HG03521 (cell line): ENCODE results near the gene SGO1.

Source experiments
- ATAC-seq: cut with Tn5 transposase; IDR thresholded peaks from one replicate; pipeline ENCODE4 v1.9.1; 2021; ENCODE audit warnings: mild to moderate bottlenecking, moderate library complexity; ENCODE audit not compliant: unreplicated experiment

Gene SGO1

DNA sequence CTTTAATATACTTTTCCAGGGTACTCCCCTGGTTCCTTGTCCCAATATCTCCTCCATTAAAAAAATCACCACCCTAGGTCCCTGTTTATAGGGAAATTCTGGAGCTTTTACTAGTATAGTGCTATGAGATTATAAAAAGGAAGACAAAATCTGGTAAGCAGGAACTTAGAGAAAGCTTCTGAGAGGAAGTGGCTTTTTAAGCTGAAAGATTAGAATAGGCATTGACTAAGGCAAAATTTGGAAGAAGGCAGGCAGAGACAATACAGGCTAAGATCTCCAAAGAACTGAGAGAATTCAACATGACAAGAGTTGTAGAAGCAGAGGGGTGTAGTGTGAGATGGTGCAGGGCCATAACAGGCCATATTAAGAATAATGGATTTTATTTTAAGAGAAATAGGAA, 25.8 kb downstream of the SGO1 start:
- ATAC-seq: no peak

DNA sequence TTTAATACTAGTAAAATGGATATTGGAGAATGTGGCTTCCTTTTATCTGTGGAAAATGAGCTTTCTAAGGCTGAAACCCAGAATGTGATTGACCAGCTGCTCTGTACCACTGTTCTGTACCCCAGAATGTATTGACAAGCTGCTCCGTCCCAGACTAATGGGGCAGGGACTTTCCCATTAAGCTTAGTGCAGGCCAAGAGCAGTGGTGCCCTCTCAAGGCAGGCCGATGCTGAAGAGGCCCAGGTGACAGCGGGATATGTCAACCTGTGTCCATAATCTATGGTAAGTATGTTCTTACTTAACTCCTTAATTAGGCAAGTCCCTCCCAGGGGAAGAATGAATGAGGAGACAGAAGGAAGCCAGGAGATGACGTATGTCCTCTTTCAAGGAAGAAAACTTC, 31.1 kb downstream of the SGO1 start:
- ATAC-seq: no peak

DNA sequence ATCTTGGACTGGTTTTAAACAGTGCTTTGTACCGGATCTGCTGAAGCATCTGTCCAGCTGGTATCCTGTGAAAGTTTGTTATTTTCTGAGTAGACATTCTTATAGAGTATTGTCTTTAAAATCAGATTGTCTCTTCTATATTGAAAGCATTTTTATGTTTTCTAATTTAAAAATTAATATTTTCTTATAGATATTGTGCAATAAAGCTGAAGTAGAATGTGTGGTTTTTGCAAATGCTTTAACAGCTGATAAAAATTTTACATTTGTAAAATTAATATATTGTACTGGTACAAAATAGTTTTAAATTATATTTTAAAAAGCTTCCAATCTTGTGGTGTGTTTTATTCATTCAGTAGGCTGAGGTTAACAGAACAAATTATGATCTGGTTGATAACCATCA, 31.9 kb downstream of the SGO1 start:
- no peak for ATAC-seq

DNA sequence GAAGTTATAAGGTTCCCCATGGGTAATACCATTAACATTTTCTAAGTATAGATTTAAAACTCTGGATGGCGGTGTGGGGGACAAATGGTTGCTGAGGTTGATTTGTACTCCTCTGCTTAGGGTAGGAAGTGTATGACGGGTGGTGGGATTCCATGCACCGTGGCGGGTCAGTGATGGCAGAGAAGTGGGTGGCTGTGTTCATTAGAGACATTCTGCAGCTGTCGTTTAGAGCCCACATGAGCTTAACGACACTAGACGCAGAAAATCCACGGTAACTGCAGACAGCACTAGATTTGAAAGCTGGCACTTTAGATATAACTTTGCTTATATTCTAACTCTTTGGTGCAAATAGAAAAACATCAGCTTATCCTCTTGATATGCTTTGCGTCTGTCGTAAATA, 37.5 kb downstream of the SGO1 start:
- no peak for ATAC-seq

DNA sequence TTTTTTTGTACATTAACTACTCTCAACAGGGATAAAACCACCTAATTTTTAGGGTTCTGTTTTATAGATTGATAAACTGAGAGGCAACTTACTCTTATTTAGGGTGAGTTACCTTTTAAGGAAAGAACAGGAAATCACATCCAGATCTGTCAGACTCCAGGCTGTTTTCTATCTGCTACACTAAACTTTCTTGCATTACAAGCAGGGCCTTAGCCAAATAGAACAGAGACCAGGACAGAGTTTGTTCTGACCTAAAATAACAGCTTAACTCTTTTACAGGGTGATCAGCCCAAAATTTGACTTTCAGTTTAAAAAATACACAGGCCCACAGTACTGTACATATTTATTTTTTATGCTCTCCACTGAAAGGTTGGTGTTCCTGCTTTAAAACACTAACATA, 38.6 kb downstream of the SGO1 start:
- ATAC-seq: no peak

DNA sequence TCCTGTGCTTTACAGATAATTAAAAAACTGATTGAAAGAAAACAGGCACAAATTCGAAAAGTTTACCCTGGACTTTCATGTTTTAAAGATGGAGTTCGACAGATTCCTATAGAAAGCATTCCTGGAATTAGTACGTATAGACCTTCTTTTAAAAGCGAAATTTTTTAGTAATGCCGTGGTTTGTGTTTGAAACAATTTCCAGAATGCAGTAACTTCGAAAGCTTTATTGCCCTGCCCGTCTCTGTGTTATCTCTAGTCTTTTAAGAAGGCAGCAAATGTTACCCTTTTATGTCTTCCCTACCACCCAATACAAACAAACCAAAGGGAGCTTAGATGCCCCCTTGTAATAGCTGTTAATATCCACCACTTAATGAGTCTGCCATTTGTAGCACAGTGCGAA, 39.7 kb downstream of the SGO1 start:
- no peak for ATAC-seq

DNA sequence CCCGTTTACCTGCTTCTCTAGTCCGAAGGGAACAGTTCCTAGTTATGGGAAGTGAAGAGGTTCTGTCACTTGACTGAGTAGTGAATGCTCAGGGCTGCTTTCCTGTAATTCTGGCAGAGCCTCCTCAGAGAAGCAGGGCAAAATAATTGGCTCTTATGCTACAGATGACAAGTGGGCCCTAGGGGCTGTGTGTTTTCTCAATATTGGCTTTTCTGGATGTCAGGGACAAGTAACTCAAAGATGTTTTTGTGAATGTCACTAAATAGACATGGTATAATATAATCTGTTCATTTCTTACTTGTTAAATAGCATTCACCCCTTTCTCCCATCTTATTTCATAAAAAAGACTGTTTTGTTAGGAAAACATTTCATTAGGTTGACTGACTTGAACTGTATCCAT, 40.1 kb downstream of the SGO1 start:
- ATAC-seq: no peak

DNA sequence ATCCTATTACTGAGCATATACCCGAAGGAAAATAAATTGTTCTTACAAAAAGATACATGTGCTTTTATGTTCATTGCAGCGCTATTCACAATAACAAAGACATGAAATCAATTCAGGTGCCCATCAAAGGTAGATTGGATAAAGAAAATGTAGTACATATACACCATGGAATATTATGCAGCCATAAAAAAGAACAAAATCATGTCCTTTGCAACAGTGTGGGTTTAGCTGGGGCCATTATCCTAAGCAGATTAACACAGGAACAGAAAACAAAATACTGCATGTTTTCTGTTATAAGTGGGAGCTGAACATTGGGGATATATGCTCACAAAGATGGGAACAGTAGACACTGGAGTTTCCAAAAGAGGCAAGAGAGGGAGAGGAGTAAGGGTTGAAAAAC, 42.5 kb downstream of the SGO1 start:
- no peak for ATAC-seq

DNA sequence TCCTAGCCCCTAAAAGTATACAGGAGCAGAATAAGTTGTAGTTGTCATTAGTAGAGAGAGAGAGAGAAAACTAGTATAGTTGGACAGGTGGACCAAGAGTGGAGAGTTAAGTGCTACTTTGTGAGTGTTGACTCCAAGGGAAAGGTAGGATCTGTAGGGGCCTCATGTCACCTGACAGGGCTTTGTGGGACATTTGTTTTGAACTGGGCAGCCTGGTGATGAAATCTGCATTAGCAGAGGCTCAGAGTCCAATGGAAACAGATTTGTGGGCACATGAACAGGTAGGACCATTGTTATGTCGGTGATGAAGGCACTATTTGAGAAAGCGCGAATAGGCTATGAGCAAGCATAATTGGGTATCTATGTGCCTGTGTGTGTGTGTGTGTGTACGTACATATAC, 43.5 kb downstream of the SGO1 start:
- ATAC-seq: no peak

DNA sequence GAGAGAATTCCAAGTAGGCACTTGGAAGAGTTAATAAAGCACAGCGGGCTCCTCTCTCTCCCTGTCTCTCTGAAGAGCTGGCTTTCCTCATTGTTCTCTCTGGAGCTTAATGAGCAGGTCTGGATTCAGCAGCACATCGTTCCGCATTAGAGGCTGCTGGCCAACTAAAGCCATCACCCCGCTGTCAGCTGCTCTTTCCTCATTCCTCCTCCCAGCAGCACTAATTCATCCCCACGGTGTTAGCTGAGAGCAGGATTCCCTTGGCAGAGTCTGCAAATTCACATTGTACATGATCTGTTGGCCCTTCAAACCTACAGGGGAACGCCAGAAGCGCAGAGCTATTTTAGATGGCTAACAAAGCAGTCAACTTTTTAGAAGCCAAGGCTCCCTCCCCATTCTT, 44.2 kb downstream of the SGO1 start:
- ATAC-seq: no peak

DNA sequence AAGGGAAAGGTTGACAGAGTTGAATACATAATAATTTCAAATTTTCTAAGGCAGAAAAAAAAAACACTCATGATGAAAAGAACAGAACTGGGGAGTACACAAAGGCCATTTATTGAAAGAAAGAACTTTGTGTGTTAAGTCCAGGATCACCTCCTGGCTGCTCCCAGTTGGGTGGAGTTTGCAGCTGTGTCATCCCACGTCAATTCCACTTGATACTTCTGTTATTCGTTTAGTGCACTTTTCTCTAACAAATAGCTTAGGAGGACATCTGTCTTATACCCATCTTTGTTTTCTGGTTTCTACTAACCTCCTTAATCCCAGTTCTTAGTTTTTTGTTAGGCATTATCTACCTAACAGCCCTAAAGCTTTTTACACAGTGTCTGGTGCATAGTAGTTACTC, 44.7 kb downstream of the SGO1 start:
- no peak for ATAC-seq

DNA sequence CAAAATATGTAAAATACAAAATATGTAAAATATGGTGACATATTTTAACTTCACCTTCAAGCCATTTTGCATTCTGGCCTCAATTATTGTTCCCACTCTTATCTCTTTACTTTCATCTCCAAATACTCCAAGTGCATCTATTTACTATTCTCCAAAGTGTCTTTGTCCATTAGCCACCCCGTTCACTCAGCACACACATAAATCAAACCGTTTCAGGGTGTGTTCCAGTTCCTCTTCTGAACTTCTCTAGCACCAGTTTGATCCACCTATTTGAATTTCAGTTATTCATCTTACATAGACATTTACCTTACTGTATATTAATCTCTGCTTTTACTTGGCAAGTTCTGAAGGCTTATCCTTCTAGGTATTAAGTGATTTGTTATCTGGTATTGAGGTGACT, 45.1 kb downstream of the SGO1 start:
- no peak for ATAC-seq

DNA sequence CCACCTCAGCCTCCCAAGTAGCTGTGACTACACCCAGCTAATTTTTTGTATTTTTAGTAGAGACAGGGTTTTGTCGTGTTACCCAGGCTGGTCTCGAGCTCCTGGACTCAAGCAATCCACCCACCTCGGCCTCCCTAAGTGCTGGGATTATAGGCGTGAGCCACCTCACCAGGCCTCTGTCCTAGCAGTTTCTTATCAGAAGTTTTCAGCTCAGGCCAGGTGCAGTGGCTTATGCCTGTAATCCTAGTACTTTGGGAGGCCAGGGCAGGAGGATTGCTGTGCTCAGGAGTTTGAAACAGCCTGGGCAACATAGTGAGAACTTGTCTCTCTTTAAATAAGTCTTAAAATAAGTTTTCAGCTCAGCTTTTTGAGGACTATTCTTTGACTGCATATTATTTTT, 48.4 kb downstream of the SGO1 start:
- ATAC-seq: no peak

DNA sequence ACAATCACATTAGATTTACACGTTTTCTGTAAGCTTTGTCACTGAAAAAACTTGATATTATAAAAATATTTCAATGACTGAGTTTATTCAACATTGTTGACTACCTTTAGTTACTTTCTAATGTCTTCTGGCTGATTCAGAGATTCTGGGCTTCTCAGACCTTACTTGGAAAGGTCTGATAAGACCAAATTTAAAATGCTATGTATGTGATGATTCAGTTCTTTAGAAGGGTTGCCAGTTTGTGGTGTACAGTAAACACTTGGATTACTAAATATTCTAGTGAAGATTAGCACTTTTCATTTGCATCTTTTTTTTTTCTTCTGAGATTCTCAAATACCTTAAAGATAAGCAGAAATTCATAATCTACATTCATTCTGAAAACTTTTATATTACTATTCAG, 49.8 kb downstream of the SGO1 start:
- ATAC-seq: no peak

DNA sequence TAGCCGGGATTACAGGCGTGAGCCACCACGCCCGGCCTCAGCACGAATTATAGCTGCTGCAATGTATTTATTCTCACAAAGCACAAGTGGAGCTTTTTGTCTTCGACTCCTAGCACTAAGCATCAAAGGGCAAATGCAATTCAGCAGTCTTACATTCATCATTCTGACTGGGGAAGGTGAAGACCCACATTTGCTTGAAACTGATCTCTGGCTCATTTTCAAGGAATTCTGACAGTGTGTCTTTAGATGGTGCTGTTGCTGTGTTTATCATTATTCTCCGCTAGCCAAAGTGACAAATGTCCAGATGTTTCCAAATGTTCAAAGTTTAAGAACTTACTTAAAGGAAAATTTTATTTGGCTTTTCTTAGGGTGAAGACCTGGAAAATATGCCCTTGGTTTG, 55.9 kb downstream of the SGO1 start:
- no peak for ATAC-seq

DNA sequence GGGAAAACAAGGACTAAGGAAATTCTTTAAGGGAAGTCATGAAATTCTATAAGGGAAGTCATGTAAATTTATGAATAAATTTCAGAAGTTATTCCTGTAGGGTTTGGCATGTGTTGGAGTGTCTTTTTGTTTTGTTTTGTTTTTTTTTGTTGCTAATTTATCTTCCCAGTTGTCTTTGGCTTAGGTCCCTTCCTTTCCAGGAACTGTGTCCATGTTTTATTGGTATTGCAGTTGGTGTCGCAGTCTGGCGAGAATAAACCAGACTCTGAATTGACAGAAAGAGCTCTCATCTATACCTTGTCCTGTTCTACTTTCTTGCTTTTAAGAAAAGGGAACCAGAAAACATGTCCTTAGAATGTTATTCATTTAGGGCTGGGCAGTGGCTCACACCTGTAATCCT, 57.6 kb downstream of the SGO1 start:
- no peak for ATAC-seq

DNA sequence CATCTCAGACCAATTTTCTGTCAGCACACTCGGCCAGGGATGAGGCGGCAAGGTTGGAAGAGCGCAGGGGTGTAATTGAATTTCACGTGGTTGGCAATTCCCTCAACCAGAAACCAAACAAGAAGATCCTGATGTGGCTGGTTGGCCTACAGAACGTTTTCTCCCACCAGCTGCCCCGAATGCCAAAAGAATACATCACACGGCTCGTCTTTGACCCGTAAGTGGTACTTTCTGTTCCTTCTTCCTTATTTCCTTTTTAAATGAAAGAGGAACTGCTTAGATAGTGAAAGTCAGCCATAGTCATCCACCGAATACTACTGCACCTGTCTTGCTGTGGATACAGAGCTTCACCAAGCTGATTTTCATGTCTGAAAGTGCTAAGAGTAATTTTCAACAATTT, 60.1 kb downstream of the SGO1 start:
- peak; percentile 99 for ATAC-seq

DNA sequence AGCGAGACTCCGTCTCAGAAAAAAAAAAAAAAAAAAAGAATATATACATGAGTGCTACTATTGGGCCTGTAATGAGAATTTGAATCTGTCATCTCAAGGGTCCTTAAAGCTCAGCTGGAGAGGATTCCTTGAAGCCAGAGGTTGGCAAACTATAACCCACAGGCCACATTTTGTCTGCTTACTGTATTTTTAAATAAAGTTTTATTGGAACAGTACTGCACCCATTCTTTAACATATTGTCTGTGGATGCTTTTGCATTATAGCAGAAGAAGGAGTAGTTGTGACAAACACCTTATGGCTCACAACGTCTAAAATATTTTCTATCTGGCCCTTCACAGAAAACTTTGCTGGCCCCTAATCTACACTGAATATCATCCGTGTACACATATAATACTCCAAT, 60.7 kb downstream of the SGO1 start:
- no peak for ATAC-seq

DNA sequence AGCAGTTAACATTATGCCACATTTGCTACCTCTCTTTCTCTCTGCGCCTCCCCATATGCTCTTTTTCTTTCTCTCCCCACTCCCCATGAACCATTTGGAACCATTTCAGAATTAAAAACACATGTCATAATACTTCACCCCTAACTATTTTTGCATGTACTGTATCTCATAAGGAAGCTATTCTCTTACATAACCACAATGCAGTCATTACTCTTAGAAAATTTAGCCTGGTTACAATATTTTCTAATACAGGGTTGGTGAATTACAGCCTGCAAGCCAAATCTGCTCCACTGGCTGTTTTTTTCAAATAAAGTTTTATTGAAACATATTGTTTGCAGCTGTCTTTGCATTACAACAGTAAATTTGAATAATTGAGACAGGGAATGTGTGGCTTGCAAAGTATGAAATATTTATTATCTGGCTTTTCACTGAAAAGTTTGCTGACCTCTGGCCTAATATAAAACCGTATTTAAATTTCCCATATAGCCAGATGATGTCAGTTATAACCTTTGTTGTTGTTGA, 62.8 kb downstream of the SGO1 start:
- no peak for ATAC-seq

DNA sequence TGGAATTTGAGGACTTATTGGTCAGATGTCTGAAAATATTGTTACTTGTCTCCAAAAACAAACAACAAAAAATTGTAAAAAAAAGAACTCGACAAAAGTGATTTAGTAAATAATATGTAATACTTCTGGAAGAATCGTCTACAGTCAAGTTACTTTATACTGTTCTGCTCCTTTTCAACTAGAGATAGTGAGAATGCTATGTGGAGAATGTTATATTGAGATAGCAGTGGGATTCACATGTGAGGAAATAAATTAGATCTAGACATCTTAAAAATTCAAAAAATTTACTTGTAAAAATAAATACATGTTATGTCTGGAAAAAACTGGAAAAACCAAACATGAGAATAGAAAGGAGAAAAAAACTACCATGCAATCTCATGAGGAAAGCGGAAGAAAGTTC, 64.9 kb downstream of the SGO1 start:
- ATAC-seq: no peak
